WTC11 (cell line): ENCODE data around the gene UTP4. TPM values are rescaled to one million over a fixed set of nuclear protein-coding genes. Genes with fewer than 3 reads are reported as not detected.

ENCODE experiments used
- ATAC-seq: fragments of 200-7000 bp; cut with Tn5 transposase; 2 replicates; pipeline ENCODE4 v1.10.0; 2021; ENCODE audit warnings: mild to moderate bottlenecking, moderate library complexity
- CTCF ChIA-PET: fragments of 300-600 bp; sonication (Branson Sonifier 250); formaldehyde crosslinking; loops from one replicate; lab custom pipeline; 2021; ENCODE audit warnings: antibody characterized with exemption; lab: Charles Lee
- POLR2A ChIA-PET: fragments of 350-600 bp; sonication (Branson Sonifier 250); formaldehyde crosslinking; loops from one replicate; lab custom pipeline; 2021; ENCODE audit warnings: antibody characterized with exemption; lab: Charles Lee
- DNase-seq: peaks from one replicate; pipeline ENCODE4 v3.0.0; 2021; ENCODE audit warnings: low spot score
- H3K27ac Mint-ChIP-seq: 2 replicates; pipeline ENCODE4 v1.8.0; 2021; ENCODE audit warnings: mixed read lengths
- H3K27me3 Mint-ChIP-seq: 2 replicates; pipeline ENCODE4 v1.8.0; 2021; ENCODE audit warnings: low read depth, mild to moderate bottlenecking, moderate library complexity, mixed read lengths
- H3K36me3 Mint-ChIP-seq: 2 replicates; pipeline ENCODE4 v1.8.0; 2021; ENCODE audit warnings: mixed read lengths
- H3K4me1 Mint-ChIP-seq: 2 replicates; pipeline ENCODE4 v1.8.0; 2022; ENCODE audit warnings: mixed read lengths
- H3K4me3 Mint-ChIP-seq: 2 replicates; pipeline ENCODE4 v1.8.0; 2021; ENCODE audit warnings: mild to moderate bottlenecking, moderate library complexity, mixed read lengths
- H3K9me3 Mint-ChIP-seq: 2 replicates; pipeline ENCODE4 v1.8.0; 2021; ENCODE audit warnings: mixed read lengths
- ATF1 ChIP-seq: sonication (generic); formaldehyde crosslinking; IDR thresholded peaks from 2 replicates; pipeline ENCODE4 v1.8.1; 2023; ENCODE audit warnings: mild to moderate bottlenecking, moderate library complexity, missing genetic modification reagents
- ELF4 ChIP-seq: sonication (generic); formaldehyde crosslinking; IDR thresholded peaks from 2 replicates; pipeline ENCODE4 v1.8.1; 2022; ENCODE audit warnings: low read depth, mild to moderate bottlenecking, moderate library complexity, missing genetic modification reagents
- ETV6 ChIP-seq: sonication (generic); formaldehyde crosslinking; IDR thresholded peaks from 2 replicates; pipeline ENCODE4 v1.8.1; 2022; ENCODE audit warnings: mild to moderate bottlenecking, missing genetic modification reagents
- FOXJ3 ChIP-seq: sonication (generic); formaldehyde crosslinking; IDR thresholded peaks from 2 replicates; pipeline ENCODE4 v1.9.0; 2021; ENCODE audit warnings: missing genetic modification reagents, mild to moderate bottlenecking, borderline replicate concordance
- GRHL2 ChIP-seq: fragments of 250-450 bp; sonication (Bioruptor Pico); IDR thresholded peaks from 2 replicates; pipeline ENCODE4 v1.8.0; 2022; ENCODE audit warnings: mild to moderate bottlenecking, moderate library complexity; ENCODE audit not compliant: insufficient replicate concordance, severe bottlenecking
- HMGA2 ChIP-seq: fragments of 250-450 bp; sonication (Bioruptor Pico); IDR thresholded peaks from 2 replicates; pipeline ENCODE4 v1.4.0; 2021; ENCODE audit warnings: mild to moderate bottlenecking, moderate library complexity
- MXD4 ChIP-seq: fragments of 250-450 bp; sonication (Bioruptor Pico); IDR thresholded peaks from 2 replicates; pipeline ENCODE4 v1.8.0; 2021; ENCODE audit warnings: mild to moderate bottlenecking, moderate library complexity, borderline replicate concordance
- MYBL2 ChIP-seq: sonication (generic); formaldehyde crosslinking; IDR thresholded peaks from 2 replicates; pipeline ENCODE4 v1.8.1; 2023; ENCODE audit warnings: mild to moderate bottlenecking, moderate library complexity, missing genetic modification reagents
- SMAD3 ChIP-seq: sonication (generic); formaldehyde crosslinking; IDR thresholded peaks from 2 replicates; pipeline ENCODE4 v1.8.0; 2022; ENCODE audit warnings: missing genetic modification reagents, mild to moderate bottlenecking, borderline replicate concordance
- STAT6 ChIP-seq: sonication (generic); formaldehyde crosslinking; conservative IDR thresholded peaks from 2 replicates; pipeline ENCODE4 v1.8.1; 2023; ENCODE audit warnings: mild to moderate bottlenecking, low read depth, missing genetic modification reagents, moderate library complexity
- TEAD1 ChIP-seq: sonication (generic); formaldehyde crosslinking; IDR thresholded peaks from 2 replicates; pipeline ENCODE4 v1.8.0; 2022; ENCODE audit warnings: mild to moderate bottlenecking, missing genetic modification reagents
- TEAD4 ChIP-seq: sonication (generic); formaldehyde crosslinking; IDR thresholded peaks from 2 replicates; pipeline ENCODE4 v1.8.0; 2022; ENCODE audit warnings: mild to moderate bottlenecking, missing genetic modification reagents
- ZNF396 ChIP-seq: fragments of 250-450 bp; sonication (Bioruptor Pico); IDR thresholded peaks from 2 replicates; pipeline ENCODE4 v1.8.0; 2021; ENCODE audit warnings: mild to moderate bottlenecking, moderate library complexity, borderline replicate concordance
- total RNA-seq: library from RNA; stranded (reverse); gene quantifications from 3 replicates; pipeline ENCODE4 v1.2.3, GENCODE V29; 2021
- TF ChIP-seq, protein P1 (sequence below): sonication (generic); formaldehyde crosslinking; IDR thresholded peaks from 2 replicates; pipeline ENCODE4 v1.8.1; 2023; ENCODE audit warnings: mild to moderate bottlenecking, missing genetic modification reagents, moderate library complexity
- TF ChIP-seq, protein P2 (sequence below): sonication (generic); formaldehyde crosslinking; IDR thresholded peaks from 2 replicates; pipeline ENCODE4 v1.8.1; 2022; ENCODE audit warnings: low read depth, mild to moderate bottlenecking, moderate library complexity, missing genetic modification reagents, borderline replicate concordance
- TF ChIP-seq, protein P3 (sequence below): sonication (generic); formaldehyde crosslinking; IDR thresholded peaks from 2 replicates; pipeline ENCODE4 v1.8.0; 2022; ENCODE audit warnings: mild to moderate bottlenecking, missing genetic modification reagents
- TF ChIP-seq, protein P4 (sequence below): fragments of 250-450 bp; sonication (Bioruptor Pico); IDR thresholded peaks from 2 replicates; pipeline ENCODE4 v1.9.0; 2021; ENCODE audit warnings: mild to moderate bottlenecking
- TF ChIP-seq, protein P5 (sequence below): fragments of 250-450 bp; sonication (Bioruptor Pico); IDR thresholded peaks from 2 replicates; pipeline ENCODE4 v1.9.0; 2021; ENCODE audit warnings: mild to moderate bottlenecking, borderline replicate concordance

The UTP4 gene
- total RNA-seq, 1 experiment from 2014 or later = 85.7 TPM

DNA sequence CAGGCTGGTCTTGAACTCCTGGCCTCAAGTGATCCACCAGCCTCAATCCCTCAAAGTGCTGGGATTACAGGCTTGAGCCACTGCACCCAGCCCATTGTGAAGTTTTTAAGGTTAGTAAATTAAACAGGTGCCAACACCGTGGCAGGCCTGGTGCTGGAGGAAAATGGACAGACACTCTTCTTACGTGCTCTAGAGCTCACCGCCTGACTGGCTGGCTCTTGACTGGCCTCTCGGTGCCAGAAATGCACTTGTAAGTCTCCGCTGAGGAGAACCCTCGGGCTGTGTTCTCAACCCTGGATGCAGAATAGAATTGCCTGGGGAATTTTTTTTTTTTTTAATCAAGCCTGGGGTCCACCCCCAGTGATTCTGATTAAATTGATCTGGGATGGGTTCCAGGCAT, 37.3 kb upstream of the UTP4 start:
- Mint-ChIP-seq H3K4me1 (peaks cover 38% of the 10 kb centered on the region), H3K4me3 (no peak overlapping the region), H3K36me3 (no peaks in the 10 kb centered on the region), H3K27ac (no peak overlapping the region), H3K27me3 (no peaks in the 10 kb centered on the region), H3K9me3 (no peaks in the 10 kb centered on the region)
- POLR2A ChIA-PET = interaction anchor here (1.0 kb wide), 1 partner anchor 23 kb away, joined by 5 read pairs; no protein-coding TSS in a partner anchor
- no peak for ATAC-seq
- TF ChIP-seq HMGA2 (CRISPR knock-in tag) (no peak), ZNF396 (CRISPR knock-in tag) (no peak), FOXJ3 (CRISPR knock-in tag) (no peak), TEAD1 (CRISPR knock-in tag) (no peak), GRHL2 (CRISPR knock-in tag) (no peak), ELF4 (CRISPR knock-in tag) (no peak), SMAD3 (no peak), MYBL2 (CRISPR knock-in tag) (no peak), ATF1 (no peak), STAT6 (no peak), ETV6 (CRISPR knock-in tag) (no peak), TEAD4 (CRISPR knock-in tag) (no peak), MXD4 (CRISPR knock-in tag) (no peak)
- TF ChIP-seq, protein P1, sequence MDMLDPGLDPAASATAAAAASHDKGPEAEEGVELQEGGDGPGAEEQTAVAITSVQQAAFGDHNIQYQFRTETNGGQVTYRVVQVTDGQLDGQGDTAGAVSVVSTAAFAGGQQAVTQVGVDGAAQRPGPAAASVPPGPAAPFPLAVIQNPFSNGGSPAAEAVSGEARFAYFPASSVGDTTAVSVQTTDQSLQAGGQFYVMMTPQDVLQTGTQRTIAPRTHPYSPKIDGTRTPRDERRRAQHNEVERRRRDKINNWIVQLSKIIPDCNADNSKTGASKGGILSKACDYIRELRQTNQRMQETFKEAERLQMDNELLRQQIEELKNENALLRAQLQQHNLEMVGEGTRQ (CRISPR knock-in tag) = no peak
- TF ChIP-seq, protein P2, sequence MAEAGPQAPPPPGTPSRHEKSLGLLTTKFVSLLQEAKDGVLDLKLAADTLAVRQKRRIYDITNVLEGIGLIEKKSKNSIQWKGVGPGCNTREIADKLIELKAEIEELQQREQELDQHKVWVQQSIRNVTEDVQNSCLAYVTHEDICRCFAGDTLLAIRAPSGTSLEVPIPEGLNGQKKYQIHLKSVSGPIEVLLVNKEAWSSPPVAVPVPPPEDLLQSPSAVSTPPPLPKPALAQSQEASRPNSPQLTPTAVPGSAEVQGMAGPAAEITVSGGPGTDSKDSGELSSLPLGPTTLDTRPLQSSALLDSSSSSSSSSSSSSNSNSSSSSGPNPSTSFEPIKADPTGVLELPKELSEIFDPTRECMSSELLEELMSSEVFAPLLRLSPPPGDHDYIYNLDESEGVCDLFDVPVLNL = no peak
- TF ChIP-seq, protein P3, sequence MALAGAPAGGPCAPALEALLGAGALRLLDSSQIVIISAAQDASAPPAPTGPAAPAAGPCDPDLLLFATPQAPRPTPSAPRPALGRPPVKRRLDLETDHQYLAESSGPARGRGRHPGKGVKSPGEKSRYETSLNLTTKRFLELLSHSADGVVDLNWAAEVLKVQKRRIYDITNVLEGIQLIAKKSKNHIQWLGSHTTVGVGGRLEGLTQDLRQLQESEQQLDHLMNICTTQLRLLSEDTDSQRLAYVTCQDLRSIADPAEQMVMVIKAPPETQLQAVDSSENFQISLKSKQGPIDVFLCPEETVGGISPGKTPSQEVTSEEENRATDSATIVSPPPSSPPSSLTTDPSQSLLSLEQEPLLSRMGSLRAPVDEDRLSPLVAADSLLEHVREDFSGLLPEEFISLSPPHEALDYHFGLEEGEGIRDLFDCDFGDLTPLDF = no peak
- TF ChIP-seq, protein P4, sequence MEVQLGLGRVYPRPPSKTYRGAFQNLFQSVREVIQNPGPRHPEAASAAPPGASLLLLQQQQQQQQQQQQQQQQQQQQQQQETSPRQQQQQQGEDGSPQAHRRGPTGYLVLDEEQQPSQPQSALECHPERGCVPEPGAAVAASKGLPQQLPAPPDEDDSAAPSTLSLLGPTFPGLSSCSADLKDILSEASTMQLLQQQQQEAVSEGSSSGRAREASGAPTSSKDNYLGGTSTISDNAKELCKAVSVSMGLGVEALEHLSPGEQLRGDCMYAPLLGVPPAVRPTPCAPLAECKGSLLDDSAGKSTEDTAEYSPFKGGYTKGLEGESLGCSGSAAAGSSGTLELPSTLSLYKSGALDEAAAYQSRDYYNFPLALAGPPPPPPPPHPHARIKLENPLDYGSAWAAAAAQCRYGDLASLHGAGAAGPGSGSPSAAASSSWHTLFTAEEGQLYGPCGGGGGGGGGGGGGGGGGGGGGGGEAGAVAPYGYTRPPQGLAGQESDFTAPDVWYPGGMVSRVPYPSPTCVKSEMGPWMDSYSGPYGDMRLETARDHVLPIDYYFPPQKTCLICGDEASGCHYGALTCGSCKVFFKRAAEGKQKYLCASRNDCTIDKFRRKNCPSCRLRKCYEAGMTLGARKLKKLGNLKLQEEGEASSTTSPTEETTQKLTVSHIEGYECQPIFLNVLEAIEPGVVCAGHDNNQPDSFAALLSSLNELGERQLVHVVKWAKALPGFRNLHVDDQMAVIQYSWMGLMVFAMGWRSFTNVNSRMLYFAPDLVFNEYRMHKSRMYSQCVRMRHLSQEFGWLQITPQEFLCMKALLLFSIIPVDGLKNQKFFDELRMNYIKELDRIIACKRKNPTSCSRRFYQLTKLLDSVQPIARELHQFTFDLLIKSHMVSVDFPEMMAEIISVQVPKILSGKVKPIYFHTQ (CRISPR knock-in tag) = no peak
- TF ChIP-seq, protein P5, sequence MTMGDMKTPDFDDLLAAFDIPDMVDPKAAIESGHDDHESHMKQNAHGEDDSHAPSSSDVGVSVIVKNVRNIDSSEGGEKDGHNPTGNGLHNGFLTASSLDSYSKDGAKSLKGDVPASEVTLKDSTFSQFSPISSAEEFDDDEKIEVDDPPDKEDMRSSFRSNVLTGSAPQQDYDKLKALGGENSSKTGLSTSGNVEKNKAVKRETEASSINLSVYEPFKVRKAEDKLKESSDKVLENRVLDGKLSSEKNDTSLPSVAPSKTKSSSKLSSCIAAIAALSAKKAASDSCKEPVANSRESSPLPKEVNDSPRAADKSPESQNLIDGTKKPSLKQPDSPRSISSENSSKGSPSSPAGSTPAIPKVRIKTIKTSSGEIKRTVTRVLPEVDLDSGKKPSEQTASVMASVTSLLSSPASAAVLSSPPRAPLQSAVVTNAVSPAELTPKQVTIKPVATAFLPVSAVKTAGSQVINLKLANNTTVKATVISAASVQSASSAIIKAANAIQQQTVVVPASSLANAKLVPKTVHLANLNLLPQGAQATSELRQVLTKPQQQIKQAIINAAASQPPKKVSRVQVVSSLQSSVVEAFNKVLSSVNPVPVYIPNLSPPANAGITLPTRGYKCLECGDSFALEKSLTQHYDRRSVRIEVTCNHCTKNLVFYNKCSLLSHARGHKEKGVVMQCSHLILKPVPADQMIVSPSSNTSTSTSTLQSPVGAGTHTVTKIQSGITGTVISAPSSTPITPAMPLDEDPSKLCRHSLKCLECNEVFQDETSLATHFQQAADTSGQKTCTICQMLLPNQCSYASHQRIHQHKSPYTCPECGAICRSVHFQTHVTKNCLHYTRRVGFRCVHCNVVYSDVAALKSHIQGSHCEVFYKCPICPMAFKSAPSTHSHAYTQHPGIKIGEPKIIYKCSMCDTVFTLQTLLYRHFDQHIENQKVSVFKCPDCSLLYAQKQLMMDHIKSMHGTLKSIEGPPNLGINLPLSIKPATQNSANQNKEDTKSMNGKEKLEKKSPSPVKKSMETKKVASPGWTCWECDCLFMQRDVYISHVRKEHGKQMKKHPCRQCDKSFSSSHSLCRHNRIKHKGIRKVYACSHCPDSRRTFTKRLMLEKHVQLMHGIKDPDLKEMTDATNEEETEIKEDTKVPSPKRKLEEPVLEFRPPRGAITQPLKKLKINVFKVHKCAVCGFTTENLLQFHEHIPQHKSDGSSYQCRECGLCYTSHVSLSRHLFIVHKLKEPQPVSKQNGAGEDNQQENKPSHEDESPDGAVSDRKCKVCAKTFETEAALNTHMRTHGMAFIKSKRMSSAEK (CRISPR knock-in tag) = no peak
- TF ChIP-seq, all 79 proteins: peak for 0
- DNase-seq = no peak
- CTCF ChIA-PET = interaction anchor here (0.6 to 1.0 kb wide), 3 partner anchors 29 to 124 kb away, joined by 3 to 4 read pairs (median 3); no protein-coding TSS in a partner anchor
